B cell (primary cell): ENCODE data around the gene FAM131B. TPM values are rescaled to one million over a fixed set of nuclear protein-coding genes. Genes with fewer than 3 reads are reported as not detected.

ENCODE experiments used
- ATAC-seq: fragments of 200-7000 bp; cut with Tn5 transposase; one replicate; pipeline ENCODE4 v1.10.0; 2021; ENCODE audit warnings: low read depth, mild to moderate bottlenecking, moderate number of reproducible peaks, moderate library complexity
- CTCF ChIA-PET: fragments of 350-600 bp; sonication (Branson Sonifier 250); formaldehyde crosslinking; loops from one replicate; lab custom pipeline; 2021; ENCODE audit warnings: antibody characterized with exemption, inconsistent platforms; lab: Charles Lee
- POLR2A ChIA-PET: fragments of 350-600 bp; sonication (Branson Sonifier 250); formaldehyde crosslinking; loops from one replicate; lab custom pipeline; 2021; ENCODE audit warnings: antibody characterized with exemption; lab: Charles Lee
- DNase-seq: peaks from one replicate; pipeline ENCODE4 v3.0.0; 2013
- H2AFZ ChIP-seq: 2 replicates; pipeline ENCODE4 v1.6.1; 2012; ENCODE audit warnings: mild to moderate bottlenecking, low read depth, low read length; ENCODE audit not compliant: insufficient read depth, poor library complexity, severe bottlenecking
- H3K27ac ChIP-seq, 2 donors: 1 replicate in 1 of 2; 2 replicates in 1 of 2; pipeline ENCODE4 v1.5.1; 2012 to 2013; ENCODE audit warnings: low read length in 2 of 2, mild to moderate bottlenecking in 2 of 2, moderate library complexity in 1 of 2
- H3K27me3 ChIP-seq, 4 experiments: fragments of 200-600 bp in 1 of 4; sonication (generic) in 1 of 4; replicated peaks in 1 of 4; 1 replicate in 2 of 4; 2 replicates in 2 of 4; pipeline versions ENCODE4 v1.6.1 to v1.7.0; 2013 to 2016; ENCODE audit warnings: low read length in 3 of 4, mild to moderate bottlenecking in 2 of 4, mixed read lengths in 1 of 4, moderate library complexity in 1 of 4; ENCODE audit not compliant: insufficient read depth in 4 of 4, control insufficient read depth in 3 of 4; ENCODE audit errors: control extremely low read depth in 1 of 4
- H3K36me3 ChIP-seq, 2 experiments: replicated peaks in 1 of 2; 1 replicate in 1 of 2; 2 replicates in 1 of 2; pipeline versions ENCODE4 v1.6.1 to v1.7.1; 2013; ENCODE audit warnings: low read length in 1 of 2; ENCODE audit not compliant: insufficient read depth in 2 of 2, control insufficient read depth in 1 of 2; ENCODE audit errors: control extremely low read depth in 1 of 2, extremely low read depth in 1 of 2
- H3K4me1 ChIP-seq, 2 donors: fragments of 200-600 bp in 1 of 2; sonication (generic) in 1 of 2; 1 replicate in 1 of 2; 2 replicates in 1 of 2; pipeline versions ENCODE4 v1.5.1 to v1.6.1; 2013 to 2017; ENCODE audit warnings: low read length in 2 of 2; ENCODE audit not compliant: control insufficient read depth in 2 of 2, insufficient read depth in 2 of 2
- H3K4me2 ChIP-seq: replicated peaks from 2 replicates; pipeline ENCODE3; 2012; ENCODE audit warnings: mild to moderate bottlenecking, low read depth, low read length; ENCODE audit not compliant: poor library complexity, severe bottlenecking
- H3K4me3 ChIP-seq, 5 experiments: fragments of 200-600 bp in 1 of 5; sonication (generic) in 1 of 5; 1 replicate in 3 of 5; 2 replicates in 2 of 5; pipeline versions ENCODE4 v1.5.1 to v1.7.0; 2011 to 2016; ENCODE audit warnings: low read length in 4 of 5, mild to moderate bottlenecking in 4 of 5, low read depth in 2 of 5, control low read depth in 1 of 5, moderate library complexity in 1 of 5; ENCODE audit not compliant: insufficient read depth in 1 of 5; ENCODE audit errors: control extremely low read depth in 1 of 5, extremely low read depth in 1 of 5
- H3K79me2 ChIP-seq: fragments of 200-600 bp; sonication (generic); one replicate; pipeline ENCODE4 v1.6.0; 2016; ENCODE audit warnings: low read length; ENCODE audit not compliant: control insufficient read depth, insufficient read depth
- H3K9ac ChIP-seq: fragments of 200-600 bp; sonication (generic); 2 replicates; pipeline ENCODE4 v1.6.1; 2017; ENCODE audit warnings: mild to moderate bottlenecking, low read length, moderate library complexity
- H3K9me3 ChIP-seq, 3 donors: one replicate each; pipeline versions ENCODE4 v1.6.1 to v1.7.1; 2013; ENCODE audit warnings: low read length in 2 of 3; ENCODE audit not compliant: control insufficient read depth in 2 of 3, insufficient read depth in 1 of 3; ENCODE audit errors: control extremely low read depth in 1 of 3
- H4K20me1 ChIP-seq: 2 replicates; pipeline ENCODE4 v1.6.0; 2012; ENCODE audit warnings: mild to moderate bottlenecking, low read length; ENCODE audit not compliant: insufficient read depth, control insufficient read depth, poor library complexity, severe bottlenecking
- H3K27ac Mint-ChIP-seq: one replicate; pipeline ENCODE4 v1.8.0; 2021; ENCODE audit warnings: mixed read lengths
- H3K27me3 Mint-ChIP-seq: one replicate; pipeline ENCODE4 v1.8.0; 2021; ENCODE audit warnings: mixed read lengths
- H3K4me1 Mint-ChIP-seq: one replicate; pipeline ENCODE4 v1.8.0; 2021; ENCODE audit warnings: mixed read lengths
- H3K4me3 Mint-ChIP-seq: one replicate; pipeline ENCODE4 v1.8.0; 2021; ENCODE audit warnings: mixed read lengths
- H3K9me3 Mint-ChIP-seq: one replicate; pipeline ENCODE4 v1.8.0; 2022; ENCODE audit warnings: mixed read lengths; ENCODE audit not compliant: insufficient read depth
- CTCF ChIP-seq: fragments of 200-600 bp; IDR thresholded peaks from one replicate; pipeline ENCODE4 v1.8.0; 2022; ENCODE audit warnings: antibody characterized with exemption, mild to moderate bottlenecking
- EZH2 ChIP-seq: IDR thresholded peaks from 2 replicates; pipeline ENCODE4 v1.6.1; 2012; ENCODE audit warnings: borderline replicate concordance, low read depth, mild to moderate bottlenecking, moderate library complexity, low read length; ENCODE audit not compliant: insufficient read depth, poor library complexity, severe bottlenecking
- WGBS: methylation state at CpG from one replicate; pipeline ENCODE4 v1.1.5; 2013; ENCODE audit warnings: missing lambda C conversion rate; ENCODE audit not compliant: insufficient coverage; 5-methylcytosine and 5-hydroxymethylcytosine counted together
- intact Hi-C: fragments of 100-400 bp; cut with micrococcal nuclease; formaldehyde crosslinking; loops from one replicate; pipeline ENCODE4 v1.10.0; 2022
- polyA plus RNA-seq: library from polyadenylated mRNA; depleted of rRNA; stranded (reverse); fragments of >200 nt; gene quantifications from 2 replicates; pipeline ENCODE4 v1.2.3, GENCODE V29; 2012
- total RNA-seq, 2 donors: library from RNA; stranded (reverse); fragments of 120-200 nt in 1 of 2; gene quantifications; 1 replicate in 1 of 2; 2 replicates in 1 of 2; pipeline versions ENCODE4 v1.2.3 to v1.2.4, GENCODE V29; 2013 to 2022

The FAM131B gene
- total and polyA plus RNA-seq, 2 donors (not counting 1 experiment from before 2014, with no cell fraction given), result 0.05 TPM; not detected in 1

DNA sequence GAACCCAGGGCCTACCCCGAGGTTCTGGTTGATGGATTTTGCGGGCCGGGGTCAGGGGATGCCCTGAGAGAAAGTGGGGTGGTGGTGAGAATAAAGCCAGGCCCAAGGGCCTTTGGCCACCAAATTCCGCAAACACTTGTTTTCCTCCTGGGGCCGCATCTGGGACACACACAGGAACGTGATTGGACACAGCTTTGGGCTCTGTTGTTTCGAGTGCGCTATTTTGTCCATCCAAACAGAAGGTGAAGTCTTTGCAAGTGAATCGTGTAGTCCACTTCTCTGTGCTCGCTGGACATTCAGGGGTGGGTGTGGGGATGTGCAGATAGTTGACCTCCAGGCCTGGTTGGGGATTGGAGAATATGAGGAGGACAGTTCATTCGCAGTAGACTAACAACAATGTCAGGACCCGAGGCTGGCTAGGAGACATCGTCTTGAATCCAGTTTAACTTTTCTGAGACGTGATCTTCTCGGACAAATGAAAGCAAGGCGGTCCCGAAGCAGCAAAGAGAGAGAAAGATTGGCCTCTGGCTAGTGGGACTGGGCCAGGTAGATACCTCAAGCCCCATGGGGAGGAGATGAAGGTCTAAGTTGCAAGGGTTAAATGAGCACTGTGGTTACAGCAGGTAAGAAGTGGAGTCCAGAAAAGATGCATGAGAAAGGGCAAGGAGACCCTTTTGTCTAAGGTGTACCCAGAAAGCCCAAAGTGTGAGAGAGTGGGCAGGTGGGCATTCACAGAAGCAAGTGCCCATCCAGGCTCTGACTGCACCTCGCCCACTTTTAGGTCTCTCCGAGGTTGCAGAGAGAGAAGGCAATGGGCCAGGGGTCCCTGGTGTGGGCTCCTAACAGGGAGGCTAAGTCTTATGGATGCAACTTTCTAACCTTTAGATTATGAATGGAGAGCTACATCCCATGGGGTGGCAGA, 764 bp upstream of the FAM131B start:
- Histone ChIP-seq H3K79me2 (no peaks in the 10 kb centered on the region), H3K9ac (peak overlapping the region; percentile 45), H3K27ac (no peak overlapping the region), H3K27me3 (peaks cover 0 to 68% (median 36%) of the 10 kb centered on the region in 4 experiments), H3K4me3 (peak overlapping the region in 2 of 5 experiments; percentile 20 to 72), H2AFZ (no peak overlapping the region), H3K9me3 (peaks cover 0 to 5% (median 0%) of the 10 kb centered on the region in 3 donors), H3K4me1 (peaks cover 12% of the 10 kb centered on the region in 2 donors), H3K4me2 (peak overlapping the region; percentile 100), H4K20me1 (no peaks in the 10 kb centered on the region), H3K36me3 (no peaks in the 10 kb centered on the region)
- CTCF ChIA-PET, result interaction anchor here (1.0 to 1.8 kb wide), 2 partner anchors 17 to 53 kb away, joined by 3 to 5 read pairs; no protein-coding TSS in a partner anchor
- TF ChIP-seq CTCF (no peak), EZH2 (peak; percentile 76)
- POLR2A ChIA-PET, result no interaction called here
- ATAC-seq (no peak), DNase-seq (no peak)
- peak overlapping the region; percentile 87 for H3K4me3 Mint-ChIP-seq
- H3K27me3 Mint-ChIP-seq, result peaks cover 71% of the 10 kb centered on the region
- WGBS, result 77% methylated on average over 17 of the region's 19 CpGs
- peak overlapping the region; percentile 59 for H3K27ac Mint-ChIP-seq
- H3K4me1 Mint-ChIP-seq, result peaks cover 13% of the 10 kb centered on the region
- intact Hi-C loops, result loop anchor here (2.0 to 10.0 kb wide), 2 partner anchors 18 to 52 kb away; partner anchors contain the start of gene ZYX
- H3K9me3 Mint-ChIP-seq, result no peaks in the 10 kb centered on the region
